PC-3 (cell line): ENCODE measurements around the gene GAS7. TPM values are rescaled to one million over a fixed set of nuclear protein-coding genes. Genes with fewer than 3 reads are reported as not detected.

Experiments
- ATAC-seq: fragments of 200-7000 bp; cut with Tn5 transposase; 2 replicates; pipeline ENCODE4 v1.9.1; 2020; ENCODE audit warnings: mild to moderate bottlenecking, moderate library complexity
- BruUV-seq: library from RNA; stranded (reverse); fragments of 400-500 nt; replicated peaks from 2 replicates; lab custom pipeline; 2021; lab: Mats Ljungman, UMichigan
- CTCF ChIA-PET: fragments of 300-600 bp; sonication (Branson Sonifier 250); formaldehyde crosslinking; loops from one replicate; lab custom pipeline; 2022; ENCODE audit warnings: antibody characterized with exemption; lab: Charles Lee
- POLR2A ChIA-PET: fragments of 300-600 bp; sonication (Branson Sonifier 250); formaldehyde crosslinking; loops from one replicate; lab custom pipeline; 2022; ENCODE audit warnings: antibody characterized with exemption; ENCODE audit not compliant: unreplicated experiment; lab: Charles Lee
- DNase-seq: peaks from one replicate; pipeline ENCODE4 v3.0.0-alpha.2; 2015
- H2AFZ ChIP-seq: fragments of 300-600 bp; sonication (generic); 2 replicates; pipeline ENCODE4 v1.6.0; 2016; ENCODE audit warnings: antibody characterized with exemption, low read length
- H3F3A ChIP-seq: fragments of 300-600 bp; sonication (generic); one replicate; pipeline ENCODE4 v1.6.0; 2017; ENCODE audit warnings: antibody characterized with exemption, low read length, control low read depth, mild to moderate bottlenecking; ENCODE audit not compliant: unreplicated experiment
- H3K27ac ChIP-seq: fragments of 300-600 bp; sonication (generic); 2 replicates; pipeline ENCODE4 v1.5.1; 2016; ENCODE audit warnings: mild to moderate bottlenecking, low read length
- H3K27me3 ChIP-seq: fragments of 300-600 bp; sonication (generic); 2 replicates; pipeline ENCODE4 v1.6.1; 2016; ENCODE audit warnings: low read length, mixed read lengths
- H3K36me3 ChIP-seq: fragments of 300-600 bp; sonication (generic); 2 replicates; pipeline ENCODE4 v1.6.1; 2016; ENCODE audit warnings: low read depth, mixed run types, low read length, mixed read lengths
- H3K4me1 ChIP-seq: fragments of 300-600 bp; sonication (generic); 2 replicates; pipeline ENCODE4 v1.5.1; 2016; ENCODE audit warnings: low read length; ENCODE audit not compliant: insufficient read depth
- H3K4me2 ChIP-seq: fragments of 300-600 bp; sonication (generic); 2 replicates; pipeline ENCODE4 v1.6.0; 2016; ENCODE audit warnings: low read length
- H3K4me3 ChIP-seq: fragments of 300-600 bp; sonication (generic); 2 replicates; pipeline ENCODE4 v1.5.1; 2016; ENCODE audit warnings: mild to moderate bottlenecking, low read length, mixed read lengths
- H3K79me2 ChIP-seq: fragments of 300-600 bp; sonication (generic); 2 replicates; pipeline ENCODE4 v1.6.1; 2017; ENCODE audit warnings: low read length, mixed read lengths
- H3K9ac ChIP-seq: fragments of 300-600 bp; sonication (generic); 2 replicates; pipeline ENCODE4 v1.6.0; 2016; ENCODE audit warnings: mild to moderate bottlenecking, low read length
- H3K9me2 ChIP-seq: fragments of 300-600 bp; sonication (generic); replicated peaks from 2 replicates; pipeline ENCODE4 v1.6.1; 2016; ENCODE audit warnings: mixed run types, low read length, mixed read lengths
- H3K9me3 ChIP-seq: fragments of 300-600 bp; sonication (generic); 2 replicates; pipeline ENCODE4 v1.6.1; 2016; ENCODE audit warnings: low read length, mixed read lengths
- H4K20me1 ChIP-seq: fragments of 300-600 bp; sonication (generic); 2 replicates; pipeline ENCODE4 v1.6.1; 2016; ENCODE audit warnings: low read length, mixed read lengths
- CTCF ChIP-seq: fragments of 300-600 bp; sonication (generic); conservative IDR thresholded peaks from 2 replicates; pipeline ENCODE4 v1.5.1; 2017; ENCODE audit warnings: antibody characterized with exemption, low read depth, mild to moderate bottlenecking, low read length
- EZH2 ChIP-seq: fragments of 300-600 bp; sonication (generic); IDR thresholded peaks from one replicate; pipeline ENCODE4 v1.6.1; 2017; ENCODE audit warnings: antibody characterized with exemption, mild to moderate bottlenecking, low read length; ENCODE audit not compliant: unreplicated experiment
- EZH2phosphoT487 ChIP-seq: fragments of 300-600 bp; sonication (generic); IDR thresholded peaks from 2 replicates; pipeline ENCODE4 v1.6.1; 2018; ENCODE audit warnings: mild to moderate bottlenecking, antibody characterized with exemption, low read length, borderline replicate concordance
- intact Hi-C: fragments of 100-400 bp; cut with micrococcal nuclease; formaldehyde crosslinking; loops from 2 replicates; pipeline ENCODE4 v1.9.0; 2023
- total RNA-seq: library from RNA; depleted of rRNA; stranded (reverse); fragments of >200 nt; gene quantifications from 2 replicates; pipeline ENCODE4 v1.2.3, GENCODE V29; 2014

Gene GAS7
- total RNA-seq, 1 experiment from 2014 or later = not detected

- H4K20me1 ChIP-seq = no peaks in the 10 kb centered on the region
- CTCF ChIA-PET = no interaction called here
- H3K9me2 ChIP-seq = no peaks in the 10 kb centered on the region
Observed at GRCh38 chr17:9968881-9969280, 229.5 kb downstream of the GAS7 start.

GRCh38 chr17:9968008-9968407, 230.4 kb downstream of the GAS7 start:
- intact Hi-C loops = no loop called here
- ChIA-PET CTCF (no interaction called here), POLR2A (no interaction called here)
- H3K4me2 ChIP-seq = no peak overlapping the region
- no peak for TF ChIP-seq CTCF
- no peak for TF ChIP-seq EZH2phosphoT487
- TF ChIP-seq EZH2 = no peak
- H3K4me3 ChIP-seq = no peak overlapping the region
- ATAC-seq = no peak
- H3F3A ChIP-seq = no peaks in the 10 kb centered on the region
- no peaks in the 10 kb centered on the region for H3K9me3 ChIP-seq
- H3K9ac ChIP-seq = no peak overlapping the region
- BruUV-seq = no TSS peak
- H4K20me1 ChIP-seq = no peaks in the 10 kb centered on the region
- no peaks in the 10 kb centered on the region for H3K4me1 ChIP-seq
- no peaks in the 10 kb centered on the region for H3K9me2 ChIP-seq
- peaks cover 28% of the 10 kb centered on the region for H3K27me3 ChIP-seq
- H3K36me3 ChIP-seq = no peaks in the 10 kb centered on the region
- no peak for DNase-seq
- H3K27ac ChIP-seq = no peak overlapping the region
- H2AFZ ChIP-seq = no peak overlapping the region
- H3K79me2 ChIP-seq = no peaks in the 10 kb centered on the region

More at GRCh38 chr17:9968881-9969280, 229.5 kb downstream of the GAS7 start:
- Histone ChIP-seq H3K9me3 (no peaks in the 10 kb centered on the region), H3K9ac (no peak overlapping the region), H3K4me1 (no peaks in the 10 kb centered on the region), H3K79me2 (no peaks in the 10 kb centered on the region), H2AFZ (no peak overlapping the region), H3K4me2 (no peak overlapping the region), H3K36me3 (no peaks in the 10 kb centered on the region), H3K27me3 (peaks cover 34% of the 10 kb centered on the region), H3F3A (no peaks in the 10 kb centered on the region), H3K27ac (no peak overlapping the region), H3K4me3 (no peak overlapping the region)
- no peak for DNase-seq
- ATAC-seq = no peak
- intact Hi-C loops = no loop called here
- TF ChIP-seq EZH2 (no peak), CTCF (no peak), EZH2phosphoT487 (no peak)
- BruUV-seq = no TSS peak
- POLR2A ChIA-PET = no interaction called here

- H3K36me3 ChIP-seq = no peaks in the 10 kb centered on the region
- peaks cover 33% of the 10 kb centered on the region for H3K27me3 ChIP-seq
- H3F3A ChIP-seq = no peaks in the 10 kb centered on the region
- intact Hi-C loops = loop anchor here (1.0 kb wide), 1 partner anchor 35 kb away; no protein-coding TSS in a partner anchor
- no peaks in the 10 kb centered on the region for H3K9me2 ChIP-seq
- H3K79me2 ChIP-seq = no peaks in the 10 kb centered on the region
- no peaks in the 10 kb centered on the region for H3K4me1 ChIP-seq
- ATAC-seq = peak; percentile 59; the same call in 1 of the 2 replicates
- H4K20me1 ChIP-seq = no peaks in the 10 kb centered on the region
- H3K4me2 ChIP-seq = no peak overlapping the region
- H3K27ac ChIP-seq = no peak overlapping the region
- POLR2A ChIA-PET = no interaction called here
- no TSS peak for BruUV-seq
- H3K4me3 ChIP-seq = no peak overlapping the region
- DNase-seq = peak; percentile 53
- peak; percentile 69 for TF ChIP-seq CTCF
- TF ChIP-seq EZH2 = no peak
- H2AFZ ChIP-seq = no peak overlapping the region
- no peak overlapping the region for H3K9ac ChIP-seq
- CTCF ChIA-PET = no interaction called here
- no peaks in the 10 kb centered on the region for H3K9me3 ChIP-seq
Observed at GRCh38 chr17:9959377-9959981, 238.9 kb downstream of the GAS7 start.
